PC-3 (cell line): Measurements from ENCODE around the gene GIPC3. TPM values are rescaled to one million over a fixed set of nuclear protein-coding genes. Genes with fewer than 3 reads are reported as not detected.

Experiments
- ATAC-seq: fragments of 200-7000 bp; cut with Tn5 transposase; 2 replicates; pipeline ENCODE4 v1.9.1; 2020; ENCODE audit warnings: mild to moderate bottlenecking, moderate library complexity
- BruUV-seq: library from RNA; stranded (reverse); fragments of 400-500 nt; replicated peaks from 2 replicates; lab custom pipeline; 2021; lab: Mats Ljungman, UMichigan
- CTCF ChIA-PET: fragments of 300-600 bp; sonication (Branson Sonifier 250); formaldehyde crosslinking; loops from one replicate; lab custom pipeline; 2022; ENCODE audit warnings: antibody characterized with exemption; lab: Charles Lee
- POLR2A ChIA-PET: fragments of 300-600 bp; sonication (Branson Sonifier 250); formaldehyde crosslinking; loops from one replicate; lab custom pipeline; 2022; ENCODE audit warnings: antibody characterized with exemption; ENCODE audit not compliant: unreplicated experiment; lab: Charles Lee
- DNase-seq: peaks from one replicate; pipeline ENCODE4 v3.0.0-alpha.2; 2015
- H2AFZ ChIP-seq: fragments of 300-600 bp; sonication (generic); 2 replicates; pipeline ENCODE4 v1.6.0; 2016; ENCODE audit warnings: antibody characterized with exemption, low read length
- H3F3A ChIP-seq: fragments of 300-600 bp; sonication (generic); one replicate; pipeline ENCODE4 v1.6.0; 2017; ENCODE audit warnings: antibody characterized with exemption, low read length, control low read depth, mild to moderate bottlenecking; ENCODE audit not compliant: unreplicated experiment
- H3K27ac ChIP-seq: fragments of 300-600 bp; sonication (generic); 2 replicates; pipeline ENCODE4 v1.5.1; 2016; ENCODE audit warnings: mild to moderate bottlenecking, low read length
- H3K27me3 ChIP-seq: fragments of 300-600 bp; sonication (generic); 2 replicates; pipeline ENCODE4 v1.6.1; 2016; ENCODE audit warnings: low read length, mixed read lengths
- H3K36me3 ChIP-seq: fragments of 300-600 bp; sonication (generic); 2 replicates; pipeline ENCODE4 v1.6.1; 2016; ENCODE audit warnings: low read depth, mixed run types, low read length, mixed read lengths
- H3K4me1 ChIP-seq: fragments of 300-600 bp; sonication (generic); 2 replicates; pipeline ENCODE4 v1.5.1; 2016; ENCODE audit warnings: low read length; ENCODE audit not compliant: insufficient read depth
- H3K4me2 ChIP-seq: fragments of 300-600 bp; sonication (generic); 2 replicates; pipeline ENCODE4 v1.6.0; 2016; ENCODE audit warnings: low read length
- H3K4me3 ChIP-seq: fragments of 300-600 bp; sonication (generic); 2 replicates; pipeline ENCODE4 v1.5.1; 2016; ENCODE audit warnings: mild to moderate bottlenecking, low read length, mixed read lengths
- H3K79me2 ChIP-seq: fragments of 300-600 bp; sonication (generic); 2 replicates; pipeline ENCODE4 v1.6.1; 2017; ENCODE audit warnings: low read length, mixed read lengths
- H3K9ac ChIP-seq: fragments of 300-600 bp; sonication (generic); 2 replicates; pipeline ENCODE4 v1.6.0; 2016; ENCODE audit warnings: mild to moderate bottlenecking, low read length
- H3K9me2 ChIP-seq: fragments of 300-600 bp; sonication (generic); replicated peaks from 2 replicates; pipeline ENCODE4 v1.6.1; 2016; ENCODE audit warnings: mixed run types, low read length, mixed read lengths
- H3K9me3 ChIP-seq: fragments of 300-600 bp; sonication (generic); 2 replicates; pipeline ENCODE4 v1.6.1; 2016; ENCODE audit warnings: low read length, mixed read lengths
- H4K20me1 ChIP-seq: fragments of 300-600 bp; sonication (generic); 2 replicates; pipeline ENCODE4 v1.6.1; 2016; ENCODE audit warnings: low read length, mixed read lengths
- CTCF ChIP-seq: fragments of 300-600 bp; sonication (generic); conservative IDR thresholded peaks from 2 replicates; pipeline ENCODE4 v1.5.1; 2017; ENCODE audit warnings: antibody characterized with exemption, low read depth, mild to moderate bottlenecking, low read length
- EZH2 ChIP-seq: fragments of 300-600 bp; sonication (generic); IDR thresholded peaks from one replicate; pipeline ENCODE4 v1.6.1; 2017; ENCODE audit warnings: antibody characterized with exemption, mild to moderate bottlenecking, low read length; ENCODE audit not compliant: unreplicated experiment
- EZH2phosphoT487 ChIP-seq: fragments of 300-600 bp; sonication (generic); IDR thresholded peaks from 2 replicates; pipeline ENCODE4 v1.6.1; 2018; ENCODE audit warnings: mild to moderate bottlenecking, antibody characterized with exemption, low read length, borderline replicate concordance
- intact Hi-C: fragments of 100-400 bp; cut with micrococcal nuclease; formaldehyde crosslinking; loops from 2 replicates; pipeline ENCODE4 v1.9.0; 2023
- total RNA-seq: library from RNA; depleted of rRNA; stranded (reverse); fragments of >200 nt; gene quantifications from 2 replicates; pipeline ENCODE4 v1.2.3, GENCODE V29; 2014

Gene GIPC3
- total RNA-seq, 1 experiment from 2014 or later: 0.18 TPM

- Histone ChIP-seq H3K4me2 (no peak overlapping the region), H3K9me2 (no peaks in the 10 kb centered on the region), H2AFZ (no peak overlapping the region), H3K36me3 (no peaks in the 10 kb centered on the region), H3K9ac (no peak overlapping the region), H3K9me3 (no peaks in the 10 kb centered on the region), H3K4me1 (peaks cover 11% of the 10 kb centered on the region; the same call in 1 of the 2 replicates), H3K4me3 (no peak overlapping the region), H3F3A (no peaks in the 10 kb centered on the region), H3K27ac (no peak overlapping the region), H3K79me2 (no peaks in the 10 kb centered on the region), H3K27me3 (no peaks in the 10 kb centered on the region), H4K20me1 (no peaks in the 10 kb centered on the region)
- no TSS peak for BruUV-seq
- ATAC-seq (no peak), DNase-seq (no peak)
- no peak for TF ChIP-seq EZH2phosphoT487
- TF ChIP-seq CTCF: no peak
- TF ChIP-seq EZH2: no peak
- CTCF ChIA-PET: no interaction called here
- POLR2A ChIA-PET: no interaction called here
- intact Hi-C loops: no loop called here
These were observed 25.8 kb downstream of the GIPC3 start for GRCh38 chr19:3610745-3611717.

- H3K27ac ChIP-seq: no peak overlapping the region
- no peak overlapping the region for H3K4me3 ChIP-seq
- no peak overlapping the region for H2AFZ ChIP-seq
- BruUV-seq: no TSS peak
- no peak overlapping the region for H3K9ac ChIP-seq
- TF ChIP-seq CTCF: no peak
- no peak for TF ChIP-seq EZH2phosphoT487
- no peak for TF ChIP-seq EZH2
- H3K9me3 ChIP-seq: no peaks in the 10 kb centered on the region
- H3K27me3 ChIP-seq: no peaks in the 10 kb centered on the region
- POLR2A ChIA-PET: no interaction called here
- no peak for ATAC-seq
- intact Hi-C loops: no loop called here
- H3K9me2 ChIP-seq: no peaks in the 10 kb centered on the region
- peaks cover 11% of the 10 kb centered on the region; the same call in 1 of the 2 replicates for H3K4me1 ChIP-seq
- CTCF ChIA-PET: no interaction called here
- H3K4me2 ChIP-seq: no peak overlapping the region
- H3K79me2 ChIP-seq: no peaks in the 10 kb centered on the region
- H3K36me3 ChIP-seq: no peaks in the 10 kb centered on the region
- H3F3A ChIP-seq: no peaks in the 10 kb centered on the region
- no peak for DNase-seq
- H4K20me1 ChIP-seq: no peaks in the 10 kb centered on the region
These were observed 26.6 kb downstream of the GIPC3 start for GRCh38 chr19:3611841-3612240.

- Histone ChIP-seq H3K9me3 (no peaks in the 10 kb centered on the region), H2AFZ (no peak overlapping the region), H3K27me3 (no peaks in the 10 kb centered on the region), H3K36me3 (no peaks in the 10 kb centered on the region), H3K79me2 (no peaks in the 10 kb centered on the region), H3F3A (no peaks in the 10 kb centered on the region), H3K27ac (no peak overlapping the region), H3K9ac (no peak overlapping the region), H4K20me1 (no peaks in the 10 kb centered on the region), H3K4me3 (no peak overlapping the region), H3K4me2 (no peak overlapping the region), H3K9me2 (no peaks in the 10 kb centered on the region), H3K4me1 (peaks cover 8% of the 10 kb centered on the region; the same call in 1 of the 2 replicates)
- ChIA-PET POLR2A (no interaction called here), CTCF (no interaction called here)
- ATAC-seq (no peak), DNase-seq (no peak)
- intact Hi-C loops: no loop called here
- TF ChIP-seq CTCF (no peak), EZH2phosphoT487 (no peak), EZH2 (no peak)
- BruUV-seq: no TSS peak
These were observed 27.1 kb downstream of the GIPC3 start for GRCh38 chr19:3612330-3612729.
